Upper lobe of right lung (tissue), 1 donor: ENCODE results near the gene GID8. TPM values are rescaled to one million over a fixed set of nuclear protein-coding genes. Genes with fewer than 3 reads are reported as not detected.

ENCODE experiments used
- ATAC-seq: fragments of 200-7000 bp; cut with Tn5 transposase; one replicate; pipeline ENCODE4 v1.9.1; 2020; ENCODE audit warnings: mild to moderate bottlenecking, moderate library complexity
- DNase-seq: peaks from one replicate; pipeline ENCODE4 v3.0.0-alpha.2; 2020
- H3K27ac ChIP-seq: fragments of 200-600 bp; one replicate; pipeline ENCODE4 v1.8.0; 2022
- H3K27me3 ChIP-seq: fragments of 200-600 bp; one replicate; pipeline ENCODE4 v1.8.0; 2022; ENCODE audit warnings: mild to moderate bottlenecking
- H3K36me3 ChIP-seq: fragments of 200-600 bp; one replicate; pipeline ENCODE4 v1.8.0; 2022
- H3K4me1 ChIP-seq: fragments of 200-600 bp; one replicate; pipeline ENCODE4 v1.8.0; 2022
- H3K4me3 ChIP-seq: fragments of 200-600 bp; one replicate; pipeline ENCODE4 v1.8.0; 2022; ENCODE audit warnings: mild to moderate bottlenecking
- H3K9me3 ChIP-seq: fragments of 200-600 bp; one replicate; pipeline ENCODE4 v1.8.0; 2022
- CTCF ChIP-seq: fragments of 200-600 bp; IDR thresholded peaks from one replicate; pipeline ENCODE4 v1.8.0; 2022; ENCODE audit warnings: antibody characterized with exemption
- intact Hi-C: fragments of 100-400 bp; cut with DNase I; formaldehyde crosslinking; loops from one replicate; pipeline ENCODE4 v1.11.0; 2022
- total RNA-seq: library from RNA; stranded (reverse); fragmentation: NEBNext Ultra II Directional; extraction: Animal tissue kit (Norgen Biotek cat#: 25700); gene quantifications from one replicate; pipeline ENCODE4 v1.2.1, GENCODE V29; 2021
- donor health status: DM: no; HTN: yes; CAD: no; lungs with severe emphysema.

Gene GID8
- total RNA-seq, 1 donor from 2014 or later, result 27.4 TPM

- H3K4me3 ChIP-seq, result peak overlapping the region; percentile 39
- H3K9me3 ChIP-seq, result no peaks in the 10 kb centered on the region
- no peaks in the 10 kb centered on the region for H3K27me3 ChIP-seq
- no peak for TF ChIP-seq CTCF
- H3K4me1 ChIP-seq, result peaks cover 30% of the 10 kb centered on the region
- intact Hi-C loops, result no loop called here
- no peak for ATAC-seq
- DNase-seq, result no peak
- H3K36me3 ChIP-seq, result peaks cover 18% of the 10 kb centered on the region
- H3K27ac ChIP-seq, result peak overlapping the region; percentile 83
Observed at GRCh38 chr20:62951896-62952372, 14.0 kb downstream of the GID8 start.

GRCh38 chr20:62952373-62952967 is 14.5 kb downstream of the GID8 start, which contains the start of gene SLC17A9:
Gene SLC17A9 (plus strand): TSS chr20:62952709. CDS start chr20:62952831, 122 bp downstream.
- intact Hi-C loops, result no loop called here
- peak; percentile 10 for TF ChIP-seq CTCF
- Histone ChIP-seq H3K36me3 (peaks cover 14% of the 10 kb centered on the region), H3K9me3 (no peaks in the 10 kb centered on the region), H3K27me3 (no peaks in the 10 kb centered on the region), H3K4me3 (peak within 1 kb of the TSS; percentile 39), H3K4me1 (peaks cover 30% of the 10 kb centered on the region), H3K27ac (peak within 1 kb of the TSS; percentile 83)
- peak; percentile 93 for DNase-seq
- peak; percentile 79 for ATAC-seq

GRCh38 chr20:62952968-62953838 is 15.3 kb downstream of the GID8 start:
- H3K27me3 ChIP-seq, result no peaks in the 10 kb centered on the region
- peak overlapping the region; percentile 83 for H3K27ac ChIP-seq
- peak overlapping the region; percentile 39 for H3K4me3 ChIP-seq
- H3K36me3 ChIP-seq, result peaks cover 8% of the 10 kb centered on the region
- ATAC-seq (peak; percentile 4), DNase-seq (no peak)
- H3K4me1 ChIP-seq, result peaks cover 30% of the 10 kb centered on the region
- no peaks in the 10 kb centered on the region for H3K9me3 ChIP-seq
- intact Hi-C loops, result no loop called here
- TF ChIP-seq CTCF, result no peak

- DNase-seq, result peak; percentile 89
- peak; percentile 84 for ATAC-seq
- Histone ChIP-seq H3K27ac (peak overlapping the region; percentile 83), H3K4me1 (peaks cover 30% of the 10 kb centered on the region), H3K4me3 (peak overlapping the region; percentile 39), H3K9me3 (no peaks in the 10 kb centered on the region), H3K36me3 (peaks cover 2% of the 10 kb centered on the region), H3K27me3 (no peaks in the 10 kb centered on the region)
- intact Hi-C loops, result no loop called here
- no peak for TF ChIP-seq CTCF
Observed at GRCh38 chr20:62953839-62954703, 16.1 kb downstream of the GID8 start.
